WERI-Rb-1 (cell line): ENCODE results near the gene PCNT.

Source experiments
- DNase-seq: peaks from one replicate; pipeline ENCODE4 v3.0.0-alpha.2; 2020
- H3K27ac ChIP-seq: fragments of 250-450 bp; sonication (Bioruptor Pico); 2 replicates; pipeline ENCODE4 v1.5.1; 2020; ENCODE audit warnings: mild to moderate bottlenecking, moderate library complexity
- H3K27me3 ChIP-seq: fragments of 250-450 bp; sonication (Bioruptor Pico); 2 replicates; pipeline ENCODE4 v1.5.1; 2021; ENCODE audit warnings: mild to moderate bottlenecking, low read depth, moderate library complexity; ENCODE audit not compliant: insufficient read depth, severe bottlenecking
- H3K36me3 ChIP-seq: fragments of 250-450 bp; sonication (Bioruptor Pico); 2 replicates; pipeline ENCODE4 v1.5.1; 2020; ENCODE audit warnings: mild to moderate bottlenecking, moderate library complexity
- H3K4me3 ChIP-seq: 2 replicates; pipeline ENCODE4 v1.5.1; 2011; ENCODE audit warnings: low read depth, mild to moderate bottlenecking, control low read depth, low read length
- H3K9me3 ChIP-seq: fragments of 250-450 bp; sonication (Bioruptor Pico); 2 replicates; pipeline ENCODE4 v1.5.1; 2021; ENCODE audit warnings: mild to moderate bottlenecking, moderate library complexity; ENCODE audit not compliant: severe bottlenecking
- CTCF ChIP-seq: IDR thresholded peaks from 2 replicates; pipeline ENCODE4 v1.5.1; 2011; ENCODE audit warnings: low read depth, mild to moderate bottlenecking, control low read depth, inconsistent platforms, low read length

PCNT gene

GRCh38 chr21:46374761-46375389 is 50.9 kb downstream of the PCNT start:
- Histone ChIP-seq H3K9me3 (no peaks in the 10 kb centered on the region), H3K27me3 (no peaks in the 10 kb centered on the region), H3K4me3 (no peak overlapping the region), H3K27ac (no peak overlapping the region), H3K36me3 (peaks cover 68% of the 10 kb centered on the region)
- TF ChIP-seq CTCF = no peak
- DNase-seq = no peak

- Histone ChIP-seq H3K4me3 (no peak overlapping the region), H3K27me3 (no peaks in the 10 kb centered on the region), H3K27ac (no peak overlapping the region), H3K36me3 (peaks cover 67% of the 10 kb centered on the region), H3K9me3 (no peaks in the 10 kb centered on the region)
- no peak for TF ChIP-seq CTCF
- peak; percentile 42 for DNase-seq
These were observed 51.7 kb downstream of the PCNT start for GRCh38 chr21:46375560-46376230.

- Histone ChIP-seq H3K27me3 (no peaks in the 10 kb centered on the region), H3K9me3 (no peaks in the 10 kb centered on the region), H3K36me3 (peaks cover 70% of the 10 kb centered on the region), H3K27ac (no peak overlapping the region), H3K4me3 (no peak overlapping the region)
- no peak for TF ChIP-seq CTCF
- no peak for DNase-seq
These were observed 52.3 kb downstream of the PCNT start for GRCh38 chr21:46376231-46376628.

- H3K4me3 ChIP-seq = no peak overlapping the region
- TF ChIP-seq CTCF = no peak
- H3K9me3 ChIP-seq = no peaks in the 10 kb centered on the region
- H3K36me3 ChIP-seq = peaks cover 70% of the 10 kb centered on the region
- no peak for DNase-seq
- no peak overlapping the region for H3K27ac ChIP-seq
- no peaks in the 10 kb centered on the region for H3K27me3 ChIP-seq
These were observed 53.0 kb downstream of the PCNT start for GRCh38 chr21:46376856-46377453.

GRCh38 chr21:46377789-46378188 is 53.8 kb downstream of the PCNT start:
- no peak for DNase-seq
- no peaks in the 10 kb centered on the region for H3K9me3 ChIP-seq
- no peak overlapping the region for H3K4me3 ChIP-seq
- no peaks in the 10 kb centered on the region for H3K27me3 ChIP-seq
- TF ChIP-seq CTCF = no peak
- peaks cover 64% of the 10 kb centered on the region for H3K36me3 ChIP-seq
- no peak overlapping the region for H3K27ac ChIP-seq
